ENCODE measurements around the gene CRADD.
"Not testable (repeated sequence)": the region's sequence is repeated elsewhere in the genome, so short reads cannot be mapped to it uniquely, and the experiment has no call there.

The CRADD gene

DNA sequence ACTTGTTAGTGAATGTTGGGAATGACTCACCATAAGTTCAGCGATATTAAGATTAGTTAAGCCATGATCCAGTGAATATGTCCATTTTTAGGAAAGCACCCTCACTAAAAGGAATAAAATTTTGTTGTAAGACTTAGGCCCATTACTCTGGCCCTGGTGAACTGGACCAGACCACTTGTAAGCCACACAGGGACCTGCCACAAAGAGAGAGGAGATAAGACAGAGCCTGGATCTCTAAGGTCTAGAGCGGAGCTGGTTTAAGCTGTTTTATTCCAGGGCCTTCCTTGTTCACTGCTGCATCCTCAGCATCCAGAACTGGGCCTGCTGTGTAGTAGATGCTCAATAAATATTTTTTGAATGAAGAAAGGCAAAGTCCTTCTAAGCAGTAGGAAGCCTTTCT is 79.1 kb downstream of the CRADD start:
- DNase-seq (ENCODE audit: extremely low read depth in 1 of 2, low read depth in 1 of 2), result no peak

DNA sequence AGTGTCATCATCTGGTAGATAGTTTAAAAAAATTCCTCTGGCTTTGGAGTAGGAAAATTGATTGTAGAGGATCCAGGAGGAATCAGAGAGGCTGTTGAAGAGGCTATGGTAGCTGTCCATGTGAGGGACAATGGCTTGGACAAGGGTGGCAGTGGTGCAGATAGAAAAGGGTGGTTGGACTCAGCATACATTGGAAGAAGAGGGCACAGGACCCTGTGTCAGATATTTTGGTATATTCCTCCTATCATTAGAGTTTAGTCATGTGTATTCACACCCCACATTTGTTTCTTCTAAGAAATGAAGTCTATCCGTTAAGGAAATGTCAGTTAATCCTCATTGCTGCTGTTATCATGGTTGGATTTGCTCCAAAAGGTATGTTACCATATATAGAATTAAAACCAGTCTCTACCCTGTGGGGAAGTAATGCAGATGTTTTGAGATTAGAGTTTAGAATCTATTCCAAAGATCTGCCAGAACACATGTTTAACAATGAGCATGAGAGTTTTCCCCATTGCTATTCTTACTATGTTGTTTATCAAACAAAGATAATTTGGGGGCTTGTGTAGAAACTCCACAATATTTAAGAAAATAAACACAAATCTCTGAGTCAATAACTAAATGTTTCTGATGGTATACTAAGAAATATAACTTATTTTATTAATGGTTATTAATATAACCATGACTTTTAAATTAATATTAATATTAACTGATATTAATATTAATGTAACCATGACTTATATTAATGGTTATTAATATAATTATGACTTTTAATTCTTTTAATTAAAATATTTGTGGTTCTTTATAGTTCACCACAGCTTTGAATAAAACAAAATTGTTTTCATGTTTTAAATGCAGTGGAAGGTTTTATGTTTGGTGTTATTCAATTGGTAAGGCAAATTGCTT is 80.9 kb downstream of the CRADD start:
- no peak for DNase-seq (ENCODE audit: extremely low read depth in 1 of 2, low read depth in 1 of 2)

DNA sequence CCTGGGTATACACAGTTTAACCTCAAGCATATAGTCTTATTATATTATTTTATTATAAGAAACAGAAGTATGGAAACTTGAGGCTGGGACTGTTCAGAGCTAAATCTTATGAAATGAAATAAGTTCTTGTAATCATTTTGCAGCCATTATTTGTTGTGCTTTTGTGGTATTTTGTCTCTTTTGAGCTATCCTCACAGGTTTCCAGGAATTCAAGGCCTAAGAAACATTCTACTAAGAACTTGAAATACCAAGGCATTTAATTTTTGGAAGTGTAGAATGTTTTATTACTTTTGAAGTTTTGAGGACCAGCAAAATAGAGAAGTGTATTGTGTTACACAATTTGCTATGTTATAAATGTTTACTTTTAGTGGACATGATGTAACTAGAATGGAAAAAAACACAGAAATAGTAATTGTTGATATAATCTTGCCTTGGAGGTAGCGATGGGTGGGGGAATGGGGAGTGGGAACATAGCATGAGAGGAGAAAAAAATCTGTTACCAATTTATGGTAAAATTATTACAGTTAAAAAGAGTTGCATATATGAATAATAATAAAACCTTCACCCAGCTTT is 81.7 kb downstream of the CRADD start:
- no peak for DNase-seq (ENCODE audit: extremely low read depth in 1 of 2, low read depth in 1 of 2)

DNA sequence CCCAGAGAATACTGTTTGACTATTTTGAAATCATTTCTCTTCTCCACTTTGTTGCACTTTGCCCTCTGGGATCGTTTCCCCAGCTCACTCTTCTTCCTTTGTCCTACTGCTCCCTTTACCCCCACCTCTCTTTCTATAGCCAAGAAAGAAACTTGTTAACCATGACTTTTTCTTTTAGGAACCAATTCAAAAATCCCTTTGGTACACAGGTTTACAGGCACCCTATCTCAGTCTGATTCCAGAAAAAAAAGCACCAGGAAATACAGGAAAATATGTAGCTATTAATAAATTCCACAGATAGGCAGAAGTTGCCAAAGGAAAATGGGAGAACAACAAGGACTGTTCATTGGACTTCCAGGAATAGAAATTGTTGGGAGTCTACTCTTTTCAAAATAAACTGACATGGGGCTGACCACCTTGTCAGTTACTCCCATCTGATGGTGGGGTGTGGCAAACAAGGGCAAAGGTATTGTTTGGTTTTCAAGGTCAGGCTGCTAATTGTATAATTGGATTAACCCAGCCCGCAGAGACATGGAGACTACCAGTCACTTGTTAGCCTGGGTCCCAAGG is 82.4 kb downstream of the CRADD start:
- no peak for DNase-seq (ENCODE audit: extremely low read depth in 1 of 2, low read depth in 1 of 2)

DNA sequence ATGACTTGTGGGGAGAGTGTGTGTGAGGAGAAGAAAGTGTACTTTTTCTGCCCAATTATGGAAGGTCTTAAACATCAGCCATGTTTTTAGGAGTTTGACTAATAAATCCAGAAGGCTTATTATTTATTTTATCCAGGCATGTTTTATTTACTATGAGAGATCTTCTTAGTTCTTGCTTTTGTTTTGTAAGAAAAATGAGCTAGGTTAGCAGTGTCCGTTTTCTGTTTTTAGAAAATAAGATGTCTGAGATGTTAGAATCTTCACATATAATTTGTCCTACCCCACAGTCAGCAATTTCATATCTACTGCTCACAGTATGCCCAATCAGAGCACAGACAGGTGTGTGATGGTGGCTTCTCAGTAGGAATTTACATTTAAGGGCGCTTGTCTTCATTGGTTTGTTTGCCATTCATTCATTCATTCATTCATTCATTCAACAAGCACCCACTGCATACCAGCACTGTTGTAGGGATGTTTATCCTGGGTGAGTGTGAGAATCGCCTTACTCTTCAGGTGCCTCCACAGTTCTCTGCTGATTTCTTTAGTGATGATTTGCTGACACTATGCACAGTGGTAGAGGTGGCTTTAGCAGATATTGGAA is 83.2 kb downstream of the CRADD start:
- no peak for DNase-seq (ENCODE audit: extremely low read depth in 1 of 2, low read depth in 1 of 2)

DNA sequence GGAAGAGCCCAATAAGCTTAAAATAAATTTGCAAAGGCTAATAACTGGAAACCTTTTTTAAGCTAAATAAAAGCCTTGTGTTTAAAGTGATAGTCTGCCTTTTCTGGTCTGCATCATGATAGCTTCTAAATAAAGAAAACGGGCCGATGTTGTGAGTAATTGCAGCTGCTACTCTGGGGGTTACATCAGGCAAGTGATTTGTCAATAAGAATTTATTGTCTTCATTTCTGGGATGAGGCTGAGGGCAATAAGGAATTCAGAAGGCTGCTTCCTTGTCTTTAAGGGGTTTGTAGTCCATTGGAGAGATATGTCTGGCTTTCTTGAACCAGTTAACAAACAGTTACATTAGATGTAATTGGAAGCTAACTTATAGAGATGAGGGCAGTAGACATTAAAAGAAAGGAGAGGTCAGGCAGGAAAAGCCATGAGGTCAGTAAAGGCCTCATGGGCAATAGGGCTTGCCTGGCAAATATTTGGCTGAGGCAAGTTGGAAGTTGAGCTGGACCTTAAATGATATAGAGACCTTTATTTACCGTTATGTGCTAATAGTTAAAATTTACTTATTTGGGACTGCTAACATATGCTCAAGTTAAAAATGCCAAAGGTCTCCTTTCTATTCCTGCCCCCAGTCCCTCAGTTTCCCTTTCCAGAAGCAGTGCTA is 85.0 kb downstream of the CRADD start:
- no peak for DNase-seq (ENCODE audit: extremely low read depth in 1 of 2, low read depth in 1 of 2)

DNA sequence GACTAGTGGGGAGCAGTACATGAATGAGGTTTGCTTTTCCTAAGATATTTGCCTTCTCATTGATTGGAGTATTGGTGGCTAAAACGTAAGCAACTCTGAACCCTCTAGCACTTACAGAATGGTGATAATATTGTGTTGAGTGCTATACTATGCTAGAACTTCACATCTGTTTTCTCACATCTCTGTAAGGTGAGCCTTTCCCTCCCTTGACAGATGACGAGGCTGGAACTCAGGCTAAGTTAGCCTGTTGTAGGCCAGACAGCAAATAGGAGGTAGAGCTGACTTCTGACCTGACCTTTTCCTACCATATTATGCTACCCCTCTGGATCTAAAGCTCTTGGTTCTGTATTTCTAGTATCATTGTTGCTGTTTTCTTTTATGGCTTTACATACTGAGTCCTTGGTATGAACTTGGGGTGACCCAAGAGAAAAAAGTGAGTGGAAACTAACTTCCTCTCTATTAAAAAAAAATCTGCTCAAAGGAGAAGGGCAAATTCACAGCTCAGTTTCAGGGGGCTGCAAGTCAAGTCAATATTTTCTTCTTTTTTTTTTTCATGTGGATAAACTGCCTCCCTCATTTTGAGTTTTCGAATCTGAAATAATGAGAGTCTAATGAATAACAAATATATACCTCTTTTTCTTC is 85.9 kb downstream of the CRADD start:
- no peak for DNase-seq (ENCODE audit: extremely low read depth in 1 of 2, low read depth in 1 of 2)

DNA sequence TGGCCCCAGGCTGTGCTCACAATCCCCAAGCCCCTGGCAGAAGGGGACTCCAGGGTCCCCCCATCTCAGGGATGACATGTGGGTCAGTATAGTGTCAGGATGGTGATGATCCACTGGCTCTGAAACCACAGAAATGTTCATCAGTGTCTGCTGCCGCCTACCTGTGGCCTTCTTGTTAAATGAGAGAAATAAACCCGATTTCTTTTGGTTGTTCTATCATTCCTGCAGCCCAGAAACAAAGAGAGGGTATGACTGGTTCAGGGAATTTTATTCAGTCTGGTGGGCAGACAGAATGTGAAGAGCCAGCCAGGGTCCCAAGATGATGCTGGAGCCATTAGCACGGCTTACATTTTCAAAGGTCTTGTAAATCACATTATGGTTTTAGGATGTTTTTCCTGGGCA is 86.6 kb downstream of the CRADD start:
- no peak for DNase-seq (ENCODE audit: extremely low read depth in 1 of 2, low read depth in 1 of 2)

DNA sequence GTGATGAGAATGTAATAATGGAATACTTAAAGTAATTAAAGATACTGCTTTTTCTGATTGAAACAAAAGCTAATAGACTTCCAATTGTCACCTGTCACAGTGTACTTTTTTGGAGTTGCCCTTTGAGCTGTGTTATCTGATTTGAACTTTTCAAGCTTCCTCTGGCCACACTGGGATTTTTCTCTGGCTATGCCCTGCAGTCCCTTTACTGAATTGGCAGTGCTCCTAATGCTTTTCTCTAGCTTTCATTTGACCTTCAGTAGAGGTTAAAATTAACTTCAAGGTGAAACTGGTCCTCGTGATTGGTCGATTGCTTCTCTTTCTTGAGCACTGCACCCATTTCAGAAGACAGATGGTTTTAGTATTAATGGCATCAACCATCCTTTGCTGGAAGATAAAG is 89.2 kb downstream of the CRADD start:
- no peak for DNase-seq (ENCODE audit: extremely low read depth in 1 of 2, low read depth in 1 of 2)

DNA sequence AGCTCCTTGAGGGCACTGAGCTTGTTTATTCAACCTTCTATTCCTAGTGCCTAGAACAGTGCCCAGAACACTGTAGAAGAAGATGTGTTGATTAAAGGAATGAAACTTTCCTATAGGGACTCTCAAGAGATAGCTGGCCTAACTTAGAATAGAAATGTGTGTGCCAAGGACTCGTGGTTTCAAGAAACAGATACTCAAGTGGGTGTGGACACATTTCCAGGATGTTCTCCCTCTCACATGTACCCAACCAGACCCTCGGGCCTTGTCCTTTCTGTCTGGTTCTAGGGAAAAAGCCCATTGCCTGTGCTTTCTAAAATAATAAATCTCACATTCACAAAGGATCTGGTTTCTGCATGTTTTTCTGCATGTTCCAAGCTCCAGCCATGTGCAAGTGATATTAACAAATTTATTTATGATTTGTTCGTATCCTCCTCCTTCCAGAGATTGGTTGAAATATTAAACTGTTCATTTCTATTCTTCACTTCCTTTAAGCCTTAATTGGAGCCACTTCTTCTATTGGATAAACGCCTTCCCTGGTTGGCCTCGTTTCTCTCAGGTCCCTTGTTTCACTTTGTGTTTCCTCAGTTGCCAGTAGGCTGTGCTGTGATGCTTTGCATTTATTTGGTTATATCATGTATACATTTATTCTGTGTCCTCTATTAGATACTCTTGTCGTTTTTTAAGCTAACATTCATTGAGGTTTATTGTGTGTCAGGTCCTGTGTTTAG is 89.8 kb downstream of the CRADD start:
- no peak for DNase-seq (ENCODE audit: extremely low read depth in 1 of 2, low read depth in 1 of 2)

DNA sequence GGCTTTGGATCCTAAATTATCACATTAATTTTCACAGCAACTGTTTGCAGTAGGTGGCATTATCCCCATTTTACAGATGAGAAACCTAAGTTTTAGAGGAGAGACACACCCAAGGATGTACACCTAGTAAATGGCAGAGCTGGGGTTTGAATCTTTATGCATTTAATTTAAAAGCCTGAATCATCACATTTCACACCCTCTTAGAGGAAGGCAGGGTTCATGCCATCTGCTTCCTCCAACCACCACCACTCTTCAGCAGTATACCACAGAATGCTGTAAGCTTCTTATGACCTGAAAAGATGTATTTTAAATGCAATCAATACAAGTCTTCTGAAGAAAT is 90.3 kb downstream of the CRADD start:
- no peak for DNase-seq (ENCODE audit: extremely low read depth in 1 of 2, low read depth in 1 of 2)

DNA sequence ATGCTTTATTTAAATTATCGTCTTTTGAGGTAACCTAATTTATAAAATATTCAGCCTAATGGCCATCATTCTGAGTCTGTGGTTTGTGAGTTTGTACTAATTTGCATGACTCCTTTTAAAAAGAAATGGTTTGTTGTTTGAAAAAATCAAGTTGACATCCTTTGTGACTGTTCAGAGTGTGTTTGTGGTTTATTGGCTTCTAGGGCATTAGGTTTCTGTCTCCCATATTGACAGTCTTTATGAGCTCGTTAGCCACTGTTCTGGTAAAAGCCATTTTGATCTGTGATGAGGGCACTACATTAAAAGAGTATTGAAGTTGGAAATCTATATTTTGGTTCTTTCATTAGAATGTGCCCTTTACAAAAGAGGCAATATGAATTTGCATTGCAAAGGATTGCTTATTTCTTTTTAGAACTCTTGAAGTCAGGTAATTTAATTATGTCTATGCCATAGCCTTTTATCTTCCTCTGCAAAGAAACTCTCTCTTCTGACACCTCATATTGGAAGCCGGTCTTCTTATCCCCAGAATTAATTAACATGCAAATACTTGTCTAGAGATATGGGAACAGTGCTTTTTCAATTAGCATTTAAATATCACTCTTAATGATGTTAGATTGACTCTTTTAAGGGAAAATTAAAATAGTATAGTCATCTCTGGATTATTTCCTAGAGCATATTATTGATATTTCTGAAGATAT is 95.0 kb downstream of the CRADD start:
- DNase-seq (ENCODE audit: extremely low read depth in 1 of 2, low read depth in 1 of 2), result no peak

DNA sequence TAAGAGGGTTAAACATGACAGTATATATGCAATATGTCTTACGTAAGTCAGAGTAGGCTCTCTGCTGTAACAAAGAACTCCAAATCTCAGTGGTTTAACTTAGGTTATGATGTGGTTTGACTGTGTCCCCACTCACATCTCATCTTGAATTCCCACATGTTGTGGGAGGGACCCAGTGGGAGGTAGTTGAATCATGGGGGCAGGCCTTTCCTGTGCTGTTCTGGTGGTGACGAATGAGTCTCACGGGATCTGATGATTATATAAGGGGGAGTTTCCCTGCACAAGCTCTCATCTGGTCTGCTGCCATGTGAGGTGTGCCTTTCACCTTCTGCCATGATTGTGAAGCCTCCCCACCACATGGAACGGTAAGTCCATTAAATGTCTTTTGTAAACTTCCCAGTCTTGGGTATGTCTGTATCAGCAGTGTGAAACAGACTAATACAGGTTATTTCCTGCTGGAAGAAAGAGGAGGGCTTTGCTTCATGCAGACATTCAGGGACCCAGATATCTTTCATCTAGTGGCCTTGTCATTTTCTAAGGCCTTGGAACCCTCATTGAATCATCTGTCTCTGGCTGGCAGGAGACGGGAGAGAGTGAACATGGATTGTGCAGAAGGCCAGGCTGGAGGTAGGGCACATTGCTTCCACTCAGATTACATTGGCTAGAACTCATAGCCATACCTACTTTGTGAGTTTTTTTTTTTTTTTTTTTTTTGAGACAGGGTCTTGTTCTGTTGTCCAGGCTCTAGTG is 96.1 kb downstream of the CRADD start:
- peak; percentile 11 to 40 for DNase-seq (ENCODE audit: extremely low read depth in 1 of 2, low read depth in 1 of 2)

DNA sequence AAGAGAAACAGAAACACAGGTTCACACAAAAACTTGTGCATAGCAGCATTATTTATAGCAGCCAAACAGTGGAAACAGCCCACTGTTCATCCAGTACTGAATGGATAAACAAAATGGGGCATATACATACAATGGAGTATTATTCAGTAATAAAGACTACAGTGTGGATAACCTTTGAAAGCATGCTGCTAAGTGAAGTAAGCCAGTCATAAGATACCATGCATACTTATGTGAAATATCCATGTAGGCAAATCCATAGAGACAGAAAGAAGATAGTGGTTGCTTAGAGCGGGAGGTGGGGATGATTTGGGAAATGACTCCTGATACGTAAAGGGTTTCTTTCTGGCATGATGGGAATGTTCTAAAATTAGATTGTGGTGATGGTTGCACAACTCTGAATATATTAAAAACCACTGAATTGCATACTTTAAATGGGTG is 99.4 kb downstream of the CRADD start:
- no peak for DNase-seq (ENCODE audit: extremely low read depth in 1 of 2, low read depth in 1 of 2)

DNA sequence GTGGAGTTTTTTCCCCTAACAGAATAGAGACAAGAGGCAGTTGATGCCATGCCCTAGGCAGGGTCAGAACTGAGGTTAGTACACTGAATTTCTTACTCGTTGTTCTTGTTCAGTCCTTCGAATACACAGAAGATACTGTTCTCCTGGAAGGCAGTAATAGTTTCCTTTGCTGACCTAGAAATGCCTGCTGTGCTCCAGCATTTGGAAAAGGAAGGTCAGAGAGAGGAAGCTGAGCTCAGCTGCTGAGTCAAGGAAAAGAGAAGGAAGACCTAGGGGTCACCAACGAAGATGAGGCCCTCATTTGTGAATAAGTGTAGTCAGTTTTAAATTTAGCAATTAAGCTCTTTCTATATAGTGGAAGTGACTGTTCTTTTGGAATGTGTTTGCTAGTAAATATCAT is 100.1 kb downstream of the CRADD start:
- DNase-seq (ENCODE audit: extremely low read depth in 1 of 2, low read depth in 1 of 2), result no peak

DNA sequence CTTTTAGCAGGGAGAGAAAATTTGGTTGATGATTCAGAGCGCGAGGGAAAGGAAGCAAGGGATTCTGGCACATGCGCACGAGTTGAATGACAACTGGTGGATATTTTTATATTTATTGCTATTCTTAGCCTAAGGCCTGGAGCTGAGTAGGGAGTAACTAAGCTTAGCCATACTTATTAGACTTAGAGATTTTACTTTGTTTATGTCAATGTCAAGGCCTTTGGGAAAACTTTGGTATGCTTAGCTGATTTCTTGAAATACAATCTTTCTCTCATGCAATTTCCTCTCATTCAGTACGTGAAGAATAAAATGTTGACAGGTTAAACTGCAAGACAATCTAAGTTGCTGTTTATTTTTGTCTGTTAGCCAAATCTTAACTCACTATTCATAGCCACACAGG is 101.1 kb downstream of the CRADD start:
- DNase-seq (ENCODE audit: extremely low read depth in 1 of 2, low read depth in 1 of 2), result no peak

DNA sequence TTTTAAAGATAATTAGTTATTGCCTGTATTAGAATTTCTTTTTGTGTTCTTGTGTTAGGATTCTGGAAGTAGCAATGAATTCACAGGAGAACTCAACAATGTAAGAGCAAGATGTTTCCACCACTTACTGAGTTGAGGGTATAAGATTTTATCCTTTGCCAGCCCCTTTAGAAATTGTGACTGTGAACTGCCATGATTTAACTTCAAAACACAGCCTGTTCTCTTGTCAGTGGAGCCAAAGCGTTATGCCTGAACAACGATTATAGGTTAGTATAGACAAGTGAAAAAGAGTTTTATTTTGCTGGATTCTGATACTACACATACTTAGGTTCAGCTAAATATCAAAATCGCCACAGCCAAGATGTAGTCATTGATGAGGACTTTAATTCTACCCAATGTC is 101.6 kb downstream of the CRADD start:
- DNase-seq (ENCODE audit: extremely low read depth in 1 of 2, low read depth in 1 of 2), result no peak

DNA sequence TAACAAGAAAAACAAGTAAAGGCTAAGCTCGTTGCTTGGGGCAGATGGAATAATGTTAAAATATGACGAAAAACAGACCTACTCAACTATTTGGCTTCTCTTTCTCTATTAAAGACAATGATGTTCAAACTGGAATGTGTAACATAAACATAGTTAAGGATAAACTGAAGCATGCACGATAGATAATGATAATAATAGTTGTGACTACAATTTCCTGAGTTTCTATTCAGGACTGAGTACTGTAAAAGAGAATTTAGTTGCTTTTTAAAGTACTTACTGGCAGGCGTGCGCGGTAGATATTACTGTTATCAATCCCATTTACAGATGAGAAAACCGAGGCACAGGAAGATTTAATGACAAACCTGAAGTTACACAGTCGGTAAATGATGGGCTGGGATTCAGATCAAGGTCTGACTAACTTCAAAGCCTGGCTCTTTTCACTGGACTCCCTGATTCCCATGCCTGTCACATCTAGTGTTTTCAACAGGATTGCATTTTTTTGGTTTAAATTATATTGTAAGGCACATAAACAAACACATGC is 103.0 kb downstream of the CRADD start:
- no peak for DNase-seq (ENCODE audit: extremely low read depth in 1 of 2, low read depth in 1 of 2)

DNA sequence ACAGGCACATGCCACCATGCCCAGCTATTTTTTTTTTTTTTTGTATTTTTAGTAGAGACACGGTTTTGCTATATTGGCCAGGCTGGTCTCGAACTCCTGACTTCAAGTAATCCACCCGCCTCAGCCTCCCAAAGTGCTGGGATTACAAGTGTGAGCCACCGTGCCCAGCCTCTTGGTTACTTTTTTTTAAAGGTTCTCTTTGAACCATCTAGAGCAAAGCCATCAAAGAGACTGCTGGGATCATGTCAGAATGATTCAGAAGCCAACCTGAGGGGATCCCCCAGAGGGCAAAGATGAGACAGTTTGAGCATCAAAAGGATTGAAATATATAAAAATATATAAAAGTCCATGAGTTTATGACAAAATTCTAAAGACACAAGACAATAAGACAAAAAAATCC is 103.7 kb downstream of the CRADD start:
- DNase-seq (ENCODE audit: extremely low read depth in 1 of 2, low read depth in 1 of 2), result not testable (repeated sequence)

Measured in stimulated activated CD8-positive, alpha-beta memory T cell treated with anti-CD3 and anti-CD28 coated beads, Interleukin-7, amount 100 ng/mL, for 48 hours (primary cell).